ENCODE measurements around the gene CCDC197. TPM values are rescaled to one million over a fixed set of nuclear protein-coding genes. Genes with fewer than 3 reads are reported as not detected.

The CCDC197 gene
- total and polyA plus RNA-seq, 7 experiments from 2014 or later: not detected

GRCh38 chr14:94054936-94055335 lies 57.8 kb downstream of the CCDC197 start:
- H3K36me3 Mint-ChIP-seq: peaks cover 20 to 84% (median 57%) of the 10 kb centered on the region in 5 donors

GRCh38 chr14:94056579-94057308 lies 59.6 kb downstream of the CCDC197 start:
- Histone ChIP-seq H3K9me3 (ENCODE audit: control insufficient read depth in 2 of 3, low read length in 3 of 3) (no peaks in the 10 kb centered on the region), H3K4me3 (ENCODE audit: low read length) (no peak overlapping the region), H3K27ac (ENCODE audit: low read depth, low read length) (no peak overlapping the region), H3K27me3 (ENCODE audit: control insufficient read depth in 2 of 2, insufficient read depth in 2 of 2, low read length in 2 of 2) (no peaks in the 10 kb centered on the region), H3K36me3 (ENCODE audit: control insufficient read depth in 2 of 3, insufficient read depth in 3 of 3, low read length in 3 of 3) (peaks cover 52 to 96% (median 55%) of the 10 kb centered on the region in 3 experiments), H3K4me1 (ENCODE audit: control insufficient read depth in 2 of 2, insufficient read depth in 2 of 2, low read length in 2 of 2) (peaks cover 33 to 39% of the 10 kb centered on the region in 2 donors)
- ChIA-PET POLR2A (interaction anchor here (0.7 to 1.3 kb wide), 2 partner anchors 24 to 72 kb away, joined by 3 to 6 read pairs; partner anchors contain the start of genes DDX24 and IFI27L1), CTCF (no interaction called here)
- Mint-ChIP-seq H3K9me3 (no peaks in the 10 kb centered on the region), H3K27ac (peak overlapping the region; percentile 17 to 83 (median 64)), H3K36me3 (peaks cover 9 to 84% (median 55%) of the 10 kb centered on the region in 5 donors), H3K27me3 (no peaks in the 10 kb centered on the region), H3K4me1 (peaks cover 29 to 79% (median 72%) of the 10 kb centered on the region in 7 donors), H3K4me3 (peak overlapping the region in 6 of 10 donors; percentile 10 to 49 (median 36))
- peak in 2 of 9 donors; percentile 25 to 46 for DNase-seq
- intact Hi-C loops (cut with micrococcal nuclease): loop anchor here in 1 of 2 donors (1.0 kb wide), 1 partner anchor 25 kb away; the partner anchor contains the start of genes DDX24 and IFI27L1
- ATAC-seq: peak; percentile 40

More at GRCh38 chr14:94054936-94055335, 57.8 kb downstream of the CCDC197 start:
- intact Hi-C loops (cut with micrococcal nuclease): loop anchor here in 1 of 2 donors (5.0 kb wide), 1 partner anchor 82 kb away; no protein-coding TSS in a partner anchor
- ChIA-PET CTCF (interaction anchor here (0.5 kb wide), 1 partner anchor 61 kb away, joined by 3 read pairs; no protein-coding TSS in a partner anchor), POLR2A (no interaction called here)
- Histone ChIP-seq H3K9me3 (ENCODE audit: control insufficient read depth in 2 of 3, low read length in 3 of 3) (no peaks in the 10 kb centered on the region), H3K4me1 (ENCODE audit: control insufficient read depth in 2 of 2, insufficient read depth in 2 of 2, low read length in 2 of 2) (peaks cover 29 to 33% of the 10 kb centered on the region in 2 donors), H3K4me3 (ENCODE audit: low read length) (no peak overlapping the region), H3K36me3 (ENCODE audit: control insufficient read depth in 2 of 3, insufficient read depth in 3 of 3, low read length in 3 of 3) (peaks cover 45 to 96% (median 52%) of the 10 kb centered on the region in 3 experiments), H3K27ac (ENCODE audit: low read depth, low read length) (no peak overlapping the region), H3K27me3 (ENCODE audit: control insufficient read depth in 2 of 2, insufficient read depth in 2 of 2, low read length in 2 of 2) (no peaks in the 10 kb centered on the region)
- Mint-ChIP-seq H3K4me3 (no peak overlapping the region), H3K4me1 (peaks cover 22 to 76% (median 55%) of the 10 kb centered on the region in 7 donors), H3K27ac (peak overlapping the region in 7 of 9 donors; percentile 30 to 83 (median 76)), H3K9me3 (no peaks in the 10 kb centered on the region), H3K27me3 (no peaks in the 10 kb centered on the region)
- DNase-seq: no peak
- ATAC-seq: no peak

- Histone ChIP-seq H3K27me3 (ENCODE audit: control insufficient read depth in 2 of 2, insufficient read depth in 2 of 2, low read length in 2 of 2) (no peaks in the 10 kb centered on the region), H3K9me3 (ENCODE audit: control insufficient read depth in 2 of 3, low read length in 3 of 3) (no peaks in the 10 kb centered on the region), H3K4me3 (ENCODE audit: low read length) (no peak overlapping the region), H3K27ac (ENCODE audit: low read depth, low read length) (no peak overlapping the region), H3K36me3 (ENCODE audit: control insufficient read depth in 2 of 3, insufficient read depth in 3 of 3, low read length in 3 of 3) (peaks cover 50 to 94% (median 51%) of the 10 kb centered on the region in 3 experiments), H3K4me1 (ENCODE audit: control insufficient read depth in 2 of 2, insufficient read depth in 2 of 2, low read length in 2 of 2) (peaks cover 33 to 39% of the 10 kb centered on the region in 2 donors)
- ATAC-seq (no peak), DNase-seq (no peak)
- Mint-ChIP-seq H3K4me3 (peak overlapping the region in 7 of 10 donors; percentile 1 to 32 (median 29)), H3K27ac (peak overlapping the region in 8 of 9 donors; percentile 1 to 68 (median 15)), H3K9me3 (no peaks in the 10 kb centered on the region), H3K4me1 (peaks cover 36 to 87% (median 77%) of the 10 kb centered on the region in 7 donors), H3K27me3 (no peaks in the 10 kb centered on the region), H3K36me3 (peaks cover 6 to 85% (median 55%) of the 10 kb centered on the region in 5 donors)
- POLR2A ChIA-PET: interaction anchor here (1.1 to 1.3 kb wide), 2 partner anchors 21 to 23 kb away, joined by 3 to 6 read pairs; partner anchors contain the start of genes DDX24 and IFI27L1
- intact Hi-C loops (cut with micrococcal nuclease): no loop called here
- CTCF ChIA-PET: no interaction called here
Observed at GRCh38 chr14:94058128-94058673, 61.1 kb downstream of the CCDC197 start.

Small RNAs within 50 kb of the gene (microRNA-seq; reads per million reads assigned to microRNA genes)
- gene MIR4506 (ENCODE audit: borderline microRNAs expressed): not detected

Other genes starting within 250 kb of the CCDC197 start
- gene PRIMA1, start 208.8 kb upstream of the CCDC197 start, total RNA-seq: not detected
- gene PRIMA1, start 208.8 kb upstream of the CCDC197 start, polyA plus RNA-seq: not detected
- not detected for gene FAM181A, start 70.0 kb upstream of the CCDC197 start, total RNA-seq
- not detected for gene FAM181A, start 70.0 kb upstream of the CCDC197 start, polyA plus RNA-seq
- 10 to 100 TPM in 1 of 5 experiments, 1 to 10 TPM in 2, under 1 TPM in 2; 0.32 to 63.1 (median 1.4) TPM for gene ASB2, start 20.7 kb upstream of the CCDC197 start, total RNA-seq
- not detected for gene ASB2, start 20.7 kb upstream of the CCDC197 start, polyA plus RNA-seq
- 1 to 10 TPM in 1 of 5 experiments, under 1 TPM in 3, not detected in 1; 0.11 to 2.5 (median 0.63) TPM for gene OTUB2, start 29.0 kb downstream of the CCDC197 start, total RNA-seq
- under 1 TPM; 0.35 to 0.56 TPM for gene OTUB2, start 29.0 kb downstream of the CCDC197 start, polyA plus RNA-seq
- 100 to 1,000 TPM; 214 to 438 (median 333) TPM for gene DDX24, start 83.9 kb downstream of the CCDC197 start, total RNA-seq
- 100 to 1,000 TPM; 190 to 306 TPM for gene DDX24, start 83.9 kb downstream of the CCDC197 start, polyA plus RNA-seq
- 10 to 100 TPM in 2 of 5 experiments, 1 to 10 TPM in 3; 6.3 to 31.8 (median 8.2) TPM for gene IFI27L1, start 84.0 kb downstream of the CCDC197 start, total RNA-seq
- 1 to 10 TPM; 7.6 to 8.5 TPM for gene IFI27L1, start 84.0 kb downstream of the CCDC197 start, polyA plus RNA-seq
- 100 to 1,000 TPM in 1 of 5 experiments, 1 to 10 TPM in 1, under 1 TPM in 1, not detected in 2; 1.00 to 221 (median 2.9) TPM for gene IFI27, start 113.4 kb downstream of the CCDC197 start, total RNA-seq
- under 1 TPM in 1 of 2 donors, not detected in 1; 0.74 TPM for gene IFI27, start 113.4 kb downstream of the CCDC197 start, polyA plus RNA-seq
- 10 to 100 TPM; 17.2 to 65.8 (median 26.5) TPM for gene IFI27L2, start 132.3 kb downstream of the CCDC197 start, total RNA-seq
- 10 to 100 TPM; 34.0 to 47.6 TPM for gene IFI27L2, start 132.3 kb downstream of the CCDC197 start, polyA plus RNA-seq
- 1 to 10 TPM in 4 of 5 experiments, under 1 TPM in 1; 0.44 to 2.4 (median 1.7) TPM for gene PPP4R4, start 177.0 kb downstream of the CCDC197 start, total RNA-seq
- under 1 TPM; 0.06 to 0.19 TPM for gene PPP4R4, start 177.0 kb downstream of the CCDC197 start, polyA plus RNA-seq